GM18507 (cell line): ENCODE results near the gene SLC8A3.

Experiments
- DNase-seq: peaks from one replicate; pipeline ENCODE4 v3.0.0; 2011; ENCODE audit warnings: low read depth; ENCODE audit not compliant: insufficient read length; ENCODE audit errors: extremely low spot score
- FAIRE-seq: peaks from 2 replicates; lab custom pipeline; 2011; peaks lifted over from hg19 to GRCh38; lab: Jason Lieb, UNC

SLC8A3 gene

DNA sequence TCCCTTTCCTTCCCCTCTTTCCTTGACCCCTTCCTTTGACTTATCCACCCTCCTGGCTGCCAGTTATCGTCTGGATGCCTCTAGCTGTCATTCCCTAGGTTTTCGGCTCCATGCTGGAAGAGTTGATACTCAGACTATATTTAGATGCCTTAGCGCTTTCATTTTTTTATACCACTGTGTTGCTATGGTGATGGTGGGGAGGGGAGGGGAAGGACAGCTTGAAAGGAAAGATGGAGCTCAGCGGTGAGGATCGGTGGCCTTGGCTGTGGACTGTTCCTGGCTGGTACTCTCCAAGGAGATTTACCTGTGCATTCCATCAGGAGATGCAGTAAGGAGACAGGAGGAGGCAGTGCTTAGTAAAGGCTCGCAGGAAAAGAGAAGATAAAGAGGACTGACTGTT is 108.7 kb downstream of the SLC8A3 start:
- FAIRE-seq, result no peak

DNA sequence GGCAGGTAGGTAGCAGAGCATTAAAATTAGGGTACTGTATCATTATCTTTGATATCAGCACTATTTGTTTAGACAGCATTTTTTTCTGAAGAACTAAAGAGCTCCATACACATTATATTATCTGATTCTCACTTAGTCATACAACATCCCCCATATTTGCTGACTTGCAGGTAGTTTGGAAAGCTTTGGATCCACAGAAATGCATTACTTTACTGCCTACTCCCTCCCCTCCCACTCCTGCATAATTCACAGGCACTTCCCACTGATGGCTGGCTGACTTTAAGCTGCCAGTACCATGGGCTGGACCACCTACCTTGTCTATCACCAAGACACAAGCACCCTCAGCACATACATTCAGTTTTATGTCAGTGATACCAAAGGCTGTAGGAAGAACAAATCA is 110.4 kb downstream of the SLC8A3 start:
- DNase-seq (no peak), FAIRE-seq (no peak)

More for the DNA sequence above, 108.7 kb downstream of the SLC8A3 start:
- DNase-seq, result no peak

DNA sequence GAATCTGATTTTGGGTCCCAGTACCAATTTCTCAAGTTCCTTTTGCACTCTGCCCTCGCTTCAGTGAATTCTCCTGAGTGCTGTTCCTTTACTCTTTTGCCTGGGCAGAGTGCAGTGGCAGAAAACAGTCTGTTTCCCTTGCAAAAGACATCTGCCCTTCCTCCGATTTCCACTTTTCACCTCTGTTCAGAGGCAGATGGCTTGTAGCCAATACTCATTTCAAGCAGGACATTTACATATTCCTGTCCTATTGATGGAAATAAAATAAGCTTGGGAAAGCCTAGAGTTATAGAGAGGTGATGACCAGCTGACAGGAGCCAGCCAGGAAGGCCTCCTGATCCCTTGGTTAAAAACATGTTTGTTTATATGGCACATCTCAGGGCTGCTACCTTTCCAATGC is 111.0 kb downstream of the SLC8A3 start:
- FAIRE-seq (no peak), DNase-seq (no peak)

DNA sequence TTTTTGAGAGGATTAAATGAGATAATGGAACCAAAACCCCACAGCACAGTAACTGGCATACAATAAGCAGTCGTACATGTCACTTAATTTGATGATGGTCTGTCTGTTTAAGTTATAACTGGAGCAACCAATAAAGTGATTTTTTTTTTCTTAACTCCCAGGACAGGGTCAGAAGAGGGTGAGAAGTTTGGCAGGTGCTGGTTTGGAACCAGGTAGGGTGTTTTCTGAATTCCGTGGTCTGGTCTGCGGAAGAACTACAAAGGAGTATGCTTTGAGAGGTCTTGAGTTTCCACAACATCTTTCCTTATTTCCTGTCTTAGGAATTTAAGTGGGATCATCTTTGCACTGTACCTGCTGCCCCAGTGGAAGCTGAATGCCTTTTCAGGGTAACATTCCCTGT is 111.7 kb downstream of the SLC8A3 start:
- FAIRE-seq (no peak), DNase-seq (no peak)

DNA sequence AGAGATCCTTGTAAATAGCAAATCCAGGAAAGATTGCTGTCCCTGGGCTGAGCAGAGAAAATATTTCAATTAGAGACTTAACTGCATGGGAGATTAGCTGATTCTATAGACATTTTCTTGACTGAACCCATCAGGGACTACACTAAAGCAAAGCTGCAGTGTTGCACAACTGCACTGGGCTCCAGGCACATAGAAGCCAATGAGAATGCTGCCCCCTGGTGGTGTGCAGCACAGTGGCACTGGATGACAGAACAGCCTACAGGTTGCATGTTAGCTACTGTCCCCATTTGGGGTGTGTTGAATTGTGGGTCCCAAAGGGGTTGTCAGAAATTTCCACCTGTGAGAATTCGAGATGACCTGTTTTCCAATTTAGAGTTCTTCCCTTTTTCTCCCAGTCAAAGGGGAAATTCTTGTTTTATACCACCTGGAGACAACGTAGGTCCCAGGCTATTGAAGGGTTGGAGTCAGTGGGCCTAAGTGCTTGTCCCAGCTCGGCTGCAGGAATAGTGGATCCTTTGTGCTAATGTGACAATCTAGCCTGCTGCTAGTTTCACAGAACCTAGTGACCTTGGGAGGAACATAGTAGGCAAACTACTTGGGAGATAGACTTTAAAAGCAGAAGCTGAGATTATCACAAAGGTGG is 114.7 kb downstream of the SLC8A3 start:
- DNase-seq, result peak; percentile 39
- FAIRE-seq, result peak; percentile 65

GRCh38 chr14:70069186-70069585 is 119.6 kb downstream of the SLC8A3 start:
- FAIRE-seq, result no peak

DNA sequence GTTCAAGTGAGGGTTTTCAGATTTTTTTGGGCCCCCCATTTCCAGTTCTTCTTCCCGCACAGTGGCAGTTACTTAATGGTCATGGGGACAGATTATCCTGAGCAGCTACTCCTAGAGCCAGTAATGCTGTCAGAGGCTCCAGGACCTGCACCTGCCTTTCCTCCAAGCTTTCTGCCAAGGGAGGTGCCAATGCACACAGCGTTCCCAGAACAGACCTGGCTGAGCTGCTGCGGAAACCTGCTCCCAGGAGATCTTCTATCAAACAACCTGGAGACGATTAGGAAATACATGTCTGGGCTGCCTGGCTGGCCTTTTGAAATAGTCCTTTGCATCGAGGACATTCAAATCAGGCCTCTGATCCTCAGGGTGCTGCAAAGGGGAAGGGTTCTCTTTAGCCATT is 120.9 kb downstream of the SLC8A3 start:
- no peak for DNase-seq
- no peak for FAIRE-seq

More at GRCh38 chr14:70069186-70069585, 119.6 kb downstream of the SLC8A3 start:
- no peak for DNase-seq

GRCh38 chr14:70064136-70064865 is 124.5 kb downstream of the SLC8A3 start:
- DNase-seq (no peak), FAIRE-seq (no peak)

GRCh38 chr14:70061108-70061507 is 127.6 kb downstream of the SLC8A3 start:
- DNase-seq, result no peak
- no peak for FAIRE-seq

- FAIRE-seq (no peak), DNase-seq (no peak)
Measured at GRCh38 chr14:70059545-70059944, 129.2 kb downstream of the SLC8A3 start.

GRCh38 chr14:70057519-70058136 is 131.1 kb downstream of the SLC8A3 start:
- DNase-seq (no peak), FAIRE-seq (no peak)

- FAIRE-seq, result no peak
- DNase-seq, result no peak
Measured at GRCh38 chr14:70052990-70053389, 135.8 kb downstream of the SLC8A3 start.

GRCh38 chr14:70050136-70050535 is 138.6 kb downstream of the SLC8A3 start:
- DNase-seq, result no peak
- FAIRE-seq, result no peak

GRCh38 chr14:70049605-70050004 is 139.1 kb downstream of the SLC8A3 start:
- DNase-seq (no peak), FAIRE-seq (no peak)

GRCh38 chr14:70048313-70048654 is 140.5 kb downstream of the SLC8A3 start:
- DNase-seq (no peak), FAIRE-seq (no peak)

- no peak for DNase-seq
- FAIRE-seq, result no peak
Measured at GRCh38 chr14:70047598-70048312, 141.0 kb downstream of the SLC8A3 start.

DNA sequence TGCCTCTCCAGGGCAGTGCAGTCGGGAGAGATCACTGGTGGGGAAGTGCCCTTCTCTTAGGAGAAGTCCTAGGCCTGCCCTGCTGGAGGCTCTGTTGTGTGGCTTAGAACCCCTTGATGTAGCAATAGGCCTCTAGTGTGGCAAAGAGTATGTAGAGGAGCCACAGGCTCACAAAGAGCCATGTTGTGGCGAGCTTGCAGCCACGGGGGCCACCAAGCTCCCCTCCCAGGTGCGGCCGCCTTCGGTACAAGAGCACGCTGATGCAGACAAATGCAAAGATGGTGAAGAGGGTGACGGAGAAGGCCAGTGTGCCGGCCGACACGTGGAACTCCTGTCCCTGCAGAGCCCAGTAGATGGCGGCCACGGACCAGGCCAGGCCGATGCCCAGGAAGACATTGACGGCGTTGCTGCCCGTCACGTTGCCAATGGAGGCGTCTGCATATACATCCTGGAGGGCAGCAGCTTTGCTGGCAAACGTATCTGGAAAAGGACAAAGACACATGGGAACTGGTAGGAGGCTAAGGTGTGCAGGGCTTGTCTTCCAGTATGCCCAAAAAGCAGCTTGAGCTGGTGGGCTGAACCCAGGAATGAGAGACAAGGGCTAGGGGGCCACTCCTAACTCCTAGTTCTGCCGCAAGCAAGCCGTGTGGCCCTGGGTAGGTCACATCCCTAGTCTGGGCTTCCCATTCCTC is 142.8 kb downstream of the SLC8A3 start:
- peak; percentile 11 for DNase-seq
- FAIRE-seq, result no peak

DNA sequence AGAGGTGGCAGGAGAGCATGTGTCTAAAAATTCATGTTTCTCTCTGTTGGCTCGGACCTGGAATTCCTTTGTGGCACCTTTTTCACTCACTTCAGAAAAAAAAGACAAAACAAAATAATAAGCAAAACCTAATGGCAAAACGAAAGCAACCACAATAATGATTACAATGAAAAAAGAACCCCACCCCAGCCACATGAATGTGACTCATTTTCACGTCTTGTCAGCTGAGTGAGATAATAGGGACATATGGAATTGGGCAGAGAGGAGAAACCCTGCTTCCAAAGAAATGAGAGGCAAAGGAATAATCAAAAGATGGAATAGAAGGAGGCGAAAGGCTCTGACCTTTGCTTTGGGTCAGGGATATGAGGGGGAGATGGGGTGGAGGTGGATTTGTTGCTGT is 143.4 kb downstream of the SLC8A3 start:
- DNase-seq (no peak), FAIRE-seq (no peak)

DNA sequence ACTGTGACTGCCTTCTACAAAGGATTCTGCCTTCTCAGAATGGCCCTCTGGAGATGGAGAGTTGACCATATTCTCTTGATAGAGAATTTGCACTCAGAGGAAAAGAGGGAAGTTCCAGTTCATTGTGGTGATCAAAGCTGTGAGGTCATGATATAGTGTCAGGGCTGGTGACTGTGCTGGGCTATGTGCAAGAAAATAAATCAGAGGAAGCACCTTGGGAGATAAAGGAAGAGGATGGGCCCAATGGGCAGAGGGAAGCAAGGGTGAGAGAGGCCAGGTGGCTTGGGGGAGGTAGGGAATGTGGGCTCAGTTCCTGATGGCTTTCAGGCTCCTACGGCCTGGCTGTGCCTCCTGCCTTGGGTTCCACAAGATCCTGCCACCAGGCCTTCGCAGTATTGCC is 145.8 kb downstream of the SLC8A3 start:
- DNase-seq (no peak), FAIRE-seq (no peak)

- FAIRE-seq (no peak), DNase-seq (no peak)
Measured at GRCh38 chr14:70036665-70037064, 152.1 kb downstream of the SLC8A3 start.
